PC-3 (cell line): Measurements from ENCODE around the gene AJAP1. TPM values are rescaled to one million over a fixed set of nuclear protein-coding genes. Genes with fewer than 3 reads are reported as not detected.

Experiments
- ATAC-seq: fragments of 200-7000 bp; cut with Tn5 transposase; 2 replicates; pipeline ENCODE4 v1.9.1; 2020; ENCODE audit warnings: mild to moderate bottlenecking, moderate library complexity
- BruUV-seq: library from RNA; stranded (reverse); fragments of 400-500 nt; replicated peaks from 2 replicates; lab custom pipeline; 2021; lab: Mats Ljungman, UMichigan
- CTCF ChIA-PET: fragments of 300-600 bp; sonication (Branson Sonifier 250); formaldehyde crosslinking; loops from one replicate; lab custom pipeline; 2022; ENCODE audit warnings: antibody characterized with exemption; lab: Charles Lee
- POLR2A ChIA-PET: fragments of 300-600 bp; sonication (Branson Sonifier 250); formaldehyde crosslinking; loops from one replicate; lab custom pipeline; 2022; ENCODE audit warnings: antibody characterized with exemption; ENCODE audit not compliant: unreplicated experiment; lab: Charles Lee
- DNase-seq: peaks from one replicate; pipeline ENCODE4 v3.0.0-alpha.2; 2015
- H2AFZ ChIP-seq: fragments of 300-600 bp; sonication (generic); 2 replicates; pipeline ENCODE4 v1.6.0; 2016; ENCODE audit warnings: antibody characterized with exemption, low read length
- H3F3A ChIP-seq: fragments of 300-600 bp; sonication (generic); one replicate; pipeline ENCODE4 v1.6.0; 2017; ENCODE audit warnings: antibody characterized with exemption, low read length, control low read depth, mild to moderate bottlenecking; ENCODE audit not compliant: unreplicated experiment
- H3K27ac ChIP-seq: fragments of 300-600 bp; sonication (generic); 2 replicates; pipeline ENCODE4 v1.5.1; 2016; ENCODE audit warnings: mild to moderate bottlenecking, low read length
- H3K27me3 ChIP-seq: fragments of 300-600 bp; sonication (generic); 2 replicates; pipeline ENCODE4 v1.6.1; 2016; ENCODE audit warnings: low read length, mixed read lengths
- H3K36me3 ChIP-seq: fragments of 300-600 bp; sonication (generic); 2 replicates; pipeline ENCODE4 v1.6.1; 2016; ENCODE audit warnings: low read depth, mixed run types, low read length, mixed read lengths
- H3K4me1 ChIP-seq: fragments of 300-600 bp; sonication (generic); 2 replicates; pipeline ENCODE4 v1.5.1; 2016; ENCODE audit warnings: low read length; ENCODE audit not compliant: insufficient read depth
- H3K4me2 ChIP-seq: fragments of 300-600 bp; sonication (generic); 2 replicates; pipeline ENCODE4 v1.6.0; 2016; ENCODE audit warnings: low read length
- H3K4me3 ChIP-seq: fragments of 300-600 bp; sonication (generic); 2 replicates; pipeline ENCODE4 v1.5.1; 2016; ENCODE audit warnings: mild to moderate bottlenecking, low read length, mixed read lengths
- H3K79me2 ChIP-seq: fragments of 300-600 bp; sonication (generic); 2 replicates; pipeline ENCODE4 v1.6.1; 2017; ENCODE audit warnings: low read length, mixed read lengths
- H3K9ac ChIP-seq: fragments of 300-600 bp; sonication (generic); 2 replicates; pipeline ENCODE4 v1.6.0; 2016; ENCODE audit warnings: mild to moderate bottlenecking, low read length
- H3K9me2 ChIP-seq: fragments of 300-600 bp; sonication (generic); replicated peaks from 2 replicates; pipeline ENCODE4 v1.6.1; 2016; ENCODE audit warnings: mixed run types, low read length, mixed read lengths
- H3K9me3 ChIP-seq: fragments of 300-600 bp; sonication (generic); 2 replicates; pipeline ENCODE4 v1.6.1; 2016; ENCODE audit warnings: low read length, mixed read lengths
- H4K20me1 ChIP-seq: fragments of 300-600 bp; sonication (generic); 2 replicates; pipeline ENCODE4 v1.6.1; 2016; ENCODE audit warnings: low read length, mixed read lengths
- CTCF ChIP-seq: fragments of 300-600 bp; sonication (generic); conservative IDR thresholded peaks from 2 replicates; pipeline ENCODE4 v1.5.1; 2017; ENCODE audit warnings: antibody characterized with exemption, low read depth, mild to moderate bottlenecking, low read length
- EZH2 ChIP-seq: fragments of 300-600 bp; sonication (generic); IDR thresholded peaks from one replicate; pipeline ENCODE4 v1.6.1; 2017; ENCODE audit warnings: antibody characterized with exemption, mild to moderate bottlenecking, low read length; ENCODE audit not compliant: unreplicated experiment
- EZH2phosphoT487 ChIP-seq: fragments of 300-600 bp; sonication (generic); IDR thresholded peaks from 2 replicates; pipeline ENCODE4 v1.6.1; 2018; ENCODE audit warnings: mild to moderate bottlenecking, antibody characterized with exemption, low read length, borderline replicate concordance
- intact Hi-C: fragments of 100-400 bp; cut with micrococcal nuclease; formaldehyde crosslinking; loops from 2 replicates; pipeline ENCODE4 v1.9.0; 2023
- total RNA-seq: library from RNA; depleted of rRNA; stranded (reverse); fragments of >200 nt; gene quantifications from 2 replicates; pipeline ENCODE4 v1.2.3, GENCODE V29; 2014

The AJAP1 gene
- total RNA-seq, 1 experiment from 2014 or later, result not detected

- Histone ChIP-seq H3K4me1 (no peaks in the 10 kb centered on the region), H3K4me2 (no peak overlapping the region), H3K9me2 (no peaks in the 10 kb centered on the region), H3K36me3 (no peaks in the 10 kb centered on the region), H3K27ac (no peak overlapping the region), H3K4me3 (no peak overlapping the region), H3K9ac (no peak overlapping the region), H3K27me3 (peaks cover 54% of the 10 kb centered on the region), H3K79me2 (no peaks in the 10 kb centered on the region), H2AFZ (no peak overlapping the region), H4K20me1 (no peaks in the 10 kb centered on the region), H3K9me3 (no peaks in the 10 kb centered on the region), H3F3A (no peaks in the 10 kb centered on the region)
- DNase-seq (no peak), ATAC-seq (no peak)
- POLR2A ChIA-PET, result no interaction called here
- no peak for TF ChIP-seq EZH2
- TF ChIP-seq CTCF, result no peak
- TF ChIP-seq EZH2phosphoT487, result no peak
- no TSS peak for BruUV-seq
- intact Hi-C loops, result no loop called here
- CTCF ChIA-PET, result no interaction called here
These were observed 29.6 kb upstream of the AJAP1 start for GRCh38 chr1:4624801-4625200.

DNA sequence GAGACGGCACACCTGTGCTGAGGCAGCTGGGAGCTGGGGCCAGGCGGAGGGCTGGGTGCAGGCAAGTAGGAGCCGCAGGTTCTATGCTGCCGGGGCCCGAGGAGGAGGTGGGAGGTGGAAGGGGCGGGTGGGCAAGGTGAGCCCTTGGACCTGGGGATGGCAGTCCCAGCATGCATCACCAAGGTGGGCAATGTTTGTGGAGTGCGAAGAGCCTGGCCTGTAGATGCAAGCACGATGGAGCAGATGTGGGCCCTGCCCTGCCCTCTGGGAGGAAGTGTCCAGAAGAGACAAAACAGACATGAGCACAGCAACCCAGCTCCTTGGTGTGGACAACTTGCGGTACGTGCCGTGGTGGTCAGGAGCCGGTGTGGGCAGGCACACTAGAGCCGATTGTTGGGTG, 28.3 kb upstream of the AJAP1 start:
- ChIA-PET CTCF (no interaction called here), POLR2A (no interaction called here)
- no peaks in the 10 kb centered on the region for H3K9me3 ChIP-seq
- no peak overlapping the region for H2AFZ ChIP-seq
- no peak overlapping the region for H3K4me3 ChIP-seq
- H3K4me1 ChIP-seq, result no peaks in the 10 kb centered on the region
- no peaks in the 10 kb centered on the region for H4K20me1 ChIP-seq
- no peak overlapping the region for H3K4me2 ChIP-seq
- H3K9me2 ChIP-seq, result no peaks in the 10 kb centered on the region
- H3K9ac ChIP-seq, result no peak overlapping the region
- H3F3A ChIP-seq, result no peaks in the 10 kb centered on the region
- no peaks in the 10 kb centered on the region for H3K79me2 ChIP-seq
- ATAC-seq, result no peak
- TF ChIP-seq EZH2phosphoT487, result no peak
- TF ChIP-seq EZH2, result no peak
- no peak for TF ChIP-seq CTCF
- DNase-seq, result no peak
- no peak overlapping the region for H3K27ac ChIP-seq
- BruUV-seq, result no TSS peak
- intact Hi-C loops, result no loop called here
- H3K27me3 ChIP-seq, result peaks cover 54% of the 10 kb centered on the region
- no peaks in the 10 kb centered on the region for H3K36me3 ChIP-seq

- ATAC-seq (no peak), DNase-seq (no peak)
- H3K9me3 ChIP-seq, result no peaks in the 10 kb centered on the region
- ChIA-PET POLR2A (no interaction called here), CTCF (no interaction called here)
- no peak overlapping the region for H3K9ac ChIP-seq
- intact Hi-C loops, result no loop called here
- TF ChIP-seq EZH2phosphoT487 (no peak), EZH2 (no peak), CTCF (no peak)
- no peaks in the 10 kb centered on the region for H3K9me2 ChIP-seq
- H4K20me1 ChIP-seq, result no peaks in the 10 kb centered on the region
- H3K79me2 ChIP-seq, result no peaks in the 10 kb centered on the region
- H3K27me3 ChIP-seq, result peaks cover 51% of the 10 kb centered on the region
- no peak overlapping the region for H3K4me2 ChIP-seq
- no peak overlapping the region for H3K27ac ChIP-seq
- H3K36me3 ChIP-seq, result no peaks in the 10 kb centered on the region
- no peak overlapping the region for H3K4me3 ChIP-seq
- H3F3A ChIP-seq, result no peaks in the 10 kb centered on the region
- H2AFZ ChIP-seq, result no peak overlapping the region
- BruUV-seq, result no TSS peak
- no peaks in the 10 kb centered on the region for H3K4me1 ChIP-seq
These were observed 27.7 kb upstream of the AJAP1 start for GRCh38 chr1:4626560-4627319.
